Adrenal gland (tissue), 12 donors: ENCODE data around the gene TPSG1. TPM values are rescaled to one million over a fixed set of nuclear protein-coding genes. Genes with fewer than 3 reads are reported as not detected.

Experiments used
- DNase-seq, 7 donors: peaks; one replicate each; pipeline ENCODE4 v3.0.0-alpha.2; 2019 to 2020
- H3K27ac ChIP-seq, 5 donors: fragments of 200-600 bp; sonication (generic) in 4 of 5; 1 replicate in 3 of 5; 2 replicates in 2 of 5; pipeline versions ENCODE4 v1.5.1 to v1.8.0; 2016 to 2020; ENCODE audit warnings: mild to moderate bottlenecking in 1 of 5
- H3K27me3 ChIP-seq: fragments of 200-600 bp; 2 replicates; pipeline ENCODE4 v1.8.0; 2021
- H3K36me3 ChIP-seq, 2 donors: fragments of 200-600 bp; replicated peaks in 1 of 2; 1 replicate in 1 of 2; 2 replicates in 1 of 2; pipeline versions ENCODE4 v1.5.1 to v1.8.0; 2018 to 2022
- H3K4me1 ChIP-seq, 2 donors: fragments of 200-600 bp; replicated peaks in 1 of 2; 1 replicate in 1 of 2; 2 replicates in 1 of 2; pipeline versions ENCODE4 v1.5.1 to v1.8.0; 2018 to 2021
- H3K4me3 ChIP-seq, 4 donors: fragments of 200-600 bp; sonication (generic) in 3 of 4; one replicate each; pipeline ENCODE4 v1.5.1; 2016 to 2018
- H3K9me3 ChIP-seq, 3 donors: fragments of 200-600 bp; sonication (generic) in 1 of 3; replicated peaks in 1 of 3; 1 replicate in 2 of 3; 2 replicates in 1 of 3; pipeline versions ENCODE4 v1.5.1 to v1.8.0; 2016 to 2021
- CTCF ChIP-seq, 6 experiments: fragments of 450-650 bp in 4 of 6; fragments of 200-600 bp in 2 of 6; sonication (generic) in 1 of 6; IDR thresholded peaks; 1 replicate in 5 of 6; 2 replicates in 1 of 6; pipeline versions ENCODE4 v1.5.1 to v1.8.0; 2016 to 2021; ENCODE audit warnings: antibody characterized with exemption in 6 of 6, mild to moderate bottlenecking in 2 of 6, moderate library complexity in 1 of 6
- POLR2A ChIP-seq, 2 donors: fragments of 450-650 bp; IDR thresholded peaks; one replicate each; pipeline ENCODE4 v1.6.1; 2017; ENCODE audit warnings: antibody characterized with exemption in 2 of 2, mild to moderate bottlenecking in 2 of 2, moderate library complexity in 1 of 2
- WGBS, 4 donors: extraction: QIAGEN DNeasy Blood & Tissue Kit in 2 of 4; methylation state at CpG; one replicate each; pipeline versions ENCODE4 v1.1.5 to v1.1.7; 2013 to 2017; 5-methylcytosine and 5-hydroxymethylcytosine counted together
- intact Hi-C, 2 donors: fragments of 100-400 bp; cut with DNase I; formaldehyde crosslinking; loops; one replicate each; pipeline versions ENCODE4 v1.14.1 to v1.15.0; 2022 to 2023
- polyA plus RNA-seq, 3 donors: library from polyadenylated mRNA; stranded (reverse); fragments of 200-250 nt in 2 of 3; fragments of 350-450 nt in 1 of 3; fragmentation: Illumina TruSeq in 1 of 3; extraction: RNeasy Lipid Tissue Mini Kit (QIAGEN cat#74804) in 1 of 3; gene quantifications; one replicate each; pipeline ENCODE4 v1.2.3, GENCODE V29; 2013 to 2014
- total RNA-seq, 9 donors: library from RNA; depleted of rRNA in 4 of 9; stranded (reverse); fragments of >200 nt in 4 of 9; fragments of 120-200 nt in 1 of 9; fragmentation: NEBNext Ultra II Directional in 1 of 9; extraction: Animal tissue kit (Norgen Biotek cat#: 25700) in 1 of 9; gene quantifications; one replicate each; pipeline versions ENCODE4 v1.1.0 to v1.2.4, GENCODE V29; 2013 to 2023
- donor health status: healthy with polysubstance abuse.
- donor health status: Bipolar disorder and iron deficiency.
- donor health status: DM: yes; HTN: yes; CAD: no.
- donor health status: DM: no; HTN: no; CAD: no.
- donor health status: DM: no; HTN: no; CAD: no.
- donor health status: DM: yes; HTN: yes; CAD: no.

The TPSG1 gene
- total and polyA plus RNA-seq, 12 donors: 0.18 to 5.5 (median 0.34) TPM; not detected in 7

- Histone ChIP-seq H3K36me3 (peaks cover 0 to 29% of the 10 kb centered on the region in 2 donors), H3K27ac (no peak overlapping the region), H3K9me3 (no peaks in the 10 kb centered on the region), H3K27me3 (no peaks in the 10 kb centered on the region), H3K4me1 (no peaks in the 10 kb centered on the region), H3K4me3 (no peak overlapping the region)
- intact Hi-C loops: no loop called here
- TF ChIP-seq CTCF (IDR thresholded peaks at IDR 0.05): no peak
- TF ChIP-seq POLR2A (IDR thresholded peaks at IDR 0.05): no peak
- DNase-seq: no peak
- 84 to 96% (median 86%) methylated on average over 13 to 25 of the region's 25 CpGs for WGBS, 4 donors
Observed at GRCh38 chr16:1213796-1214372, 11.2 kb downstream of the TPSG1 start.

- H3K27me3 ChIP-seq: no peaks in the 10 kb centered on the region
- H3K4me3 ChIP-seq: no peak overlapping the region
- H3K4me1 ChIP-seq: no peaks in the 10 kb centered on the region
- H3K36me3 ChIP-seq: peaks cover 0 to 29% of the 10 kb centered on the region in 2 donors
- no peaks in the 10 kb centered on the region for H3K9me3 ChIP-seq
- no peak for DNase-seq
- H3K27ac ChIP-seq: no peak overlapping the region
- 57 to 89% (median 82%) methylated on average over 2 to 8 of the region's 8 CpGs; no CpG with 5 or more reads in 1 of the 4 donors for WGBS, 4 donors
- intact Hi-C loops: no loop called here
- no peak for TF ChIP-seq CTCF (IDR thresholded peaks at IDR 0.05)
- TF ChIP-seq POLR2A (IDR thresholded peaks at IDR 0.05): no peak
Observed at GRCh38 chr16:1213231-1213630, 11.8 kb downstream of the TPSG1 start.

- intact Hi-C loops: no loop called here
Observed at GRCh38 chr16:1212616-1213194, 12.4 kb downstream of the TPSG1 start.

More at GRCh38 chr16:1212616-1213194, 12.4 kb downstream of the TPSG1 start:
- Histone ChIP-seq H3K4me1 (no peaks in the 10 kb centered on the region), H3K9me3 (no peaks in the 10 kb centered on the region), H3K36me3 (peaks cover 0 to 24% of the 10 kb centered on the region in 2 donors), H3K4me3 (no peak overlapping the region), H3K27me3 (no peaks in the 10 kb centered on the region), H3K27ac (no peak overlapping the region)
- no peak for TF ChIP-seq CTCF (IDR thresholded peaks at IDR 0.05)
- TF ChIP-seq POLR2A (IDR thresholded peaks at IDR 0.05): no peak
- WGBS, 4 donors: 80 to 94% (median 92%) methylated on average over 3 to 40 of the region's 40 CpGs
- no peak for DNase-seq
